Spleen (tissue), 7 donors: ENCODE measurements around the gene SLC7A10.

Experiments used
- CTCF ChIP-seq, 11 experiments: fragments of 200-600 bp in 7 of 11; fragments of 450-650 bp in 4 of 11; sonication (generic) in 4 of 11; IDR thresholded peaks in 8 of 11; conservative IDR thresholded peaks in 3 of 11; 1 replicate in 7 of 11; 2 replicates in 4 of 11; pipeline versions ENCODE4 v1.4.0 to v1.8.0; 2016 to 2021; ENCODE audit warnings: antibody characterized with exemption in 11 of 11, inconsistent platforms in 4 of 11, mild to moderate bottlenecking in 1 of 11
- POLR2A ChIP-seq, 3 donors: fragments of 450-650 bp; IDR thresholded peaks; one replicate each; pipeline ENCODE4 v1.5.1; 2017; ENCODE audit warnings: antibody characterized with exemption in 3 of 3, mild to moderate bottlenecking in 1 of 3
- POLR2AphosphoS5 ChIP-seq, 3 donors: sonication (generic); formaldehyde crosslinking; IDR thresholded peaks; one replicate each; pipeline ENCODE4 v1.5.1; 2017; ENCODE audit warnings: antibody characterized with exemption in 3 of 3
- donor health status: DM: no; HTN: no; CAD: no; lungs with moderate emphysema.
- donor health status: DM: no; HTN: no; CAD: no.
- donor health status: DM: no; HTN: no; CAD: no.

DNA sequence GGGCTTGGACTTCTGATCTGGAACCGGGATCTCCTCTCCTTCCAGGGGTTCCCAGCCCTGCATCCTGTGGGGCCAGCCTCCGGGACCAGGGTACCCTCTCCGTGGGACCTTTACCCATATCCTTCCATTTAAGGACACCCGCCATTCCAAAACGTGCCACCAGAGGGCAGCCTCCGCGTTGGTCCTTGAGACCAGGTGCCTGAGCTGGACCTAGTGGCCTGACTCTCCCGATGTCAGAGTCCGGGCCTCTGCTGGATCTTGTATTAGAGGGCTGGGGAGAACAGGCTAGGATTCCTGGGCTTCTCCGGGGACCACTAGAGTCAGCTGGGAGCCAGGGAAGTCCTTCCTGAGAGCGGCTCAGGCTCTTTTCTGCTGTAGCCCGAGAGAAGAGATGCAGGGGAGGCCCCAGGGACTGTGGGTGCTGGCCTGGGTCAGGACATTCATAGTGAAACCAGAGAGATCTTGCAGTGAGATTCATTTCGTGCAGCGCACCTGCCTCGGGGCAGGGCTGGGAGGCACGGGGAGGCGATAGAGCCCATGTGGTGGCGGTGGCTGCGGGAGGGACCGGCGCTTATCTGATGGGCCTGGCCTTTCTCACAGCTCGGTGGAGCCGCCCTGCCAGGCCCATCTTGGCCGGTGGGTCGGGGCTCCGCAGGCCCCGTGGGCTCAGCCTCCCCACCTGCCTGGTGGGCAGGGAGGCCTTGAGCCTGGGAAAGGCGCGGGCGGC, 9.8 kb upstream of the SLC7A10 start:
- TF ChIP-seq POLR2A (IDR thresholded peaks at IDR 0.05) (no peak), CTCF (IDR thresholded peaks at IDR 0.05 in 8 of 11, conservative IDR thresholded peaks at IDR 0.05 in 3 of 11) (peak; percentile 78 to 95 (median 90)), POLR2AphosphoS5 (IDR thresholded peaks at IDR 0.05) (no peak)
